H9 (cell line): ENCODE measurements around the gene RNF186. TPM values are rescaled to one million over a fixed set of nuclear protein-coding genes. Genes with fewer than 3 reads are reported as not detected.

Experiments
- DNase-seq: peaks from one replicate; pipeline ENCODE4 v3.0.0-alpha.2; 2017
- H2AFZ ChIP-seq: one replicate; pipeline ENCODE4 v1.6.1; 2013; ENCODE audit warnings: mild to moderate bottlenecking, low read length, control low read depth, moderate library complexity
- H2AK5ac ChIP-seq: 2 replicates; pipeline ENCODE4 v1.6.1; 2013; ENCODE audit warnings: low read length, control low read depth, mixed read lengths; ENCODE audit not compliant: insufficient read length
- H2BK120ac ChIP-seq: one replicate; pipeline ENCODE4 v1.6.1; 2013; ENCODE audit warnings: low read depth, mild to moderate bottlenecking, low read length, control low read depth, inconsistent platforms; ENCODE audit not compliant: poor library complexity, severe bottlenecking
- H2BK12ac ChIP-seq: 2 replicates; pipeline ENCODE4 v1.6.1; 2013; ENCODE audit warnings: low read length, control low read depth, mixed read lengths, low read depth; ENCODE audit not compliant: insufficient read length
- H2BK15ac ChIP-seq: 2 replicates; pipeline ENCODE4 v1.6.1; 2013; ENCODE audit warnings: low read depth, low read length, control low read depth
- H2BK20ac ChIP-seq: one replicate; pipeline ENCODE4 v1.6.1; 2013; ENCODE audit warnings: low read depth, mild to moderate bottlenecking, low read length, control low read depth, inconsistent platforms; ENCODE audit not compliant: poor library complexity, severe bottlenecking
- H2BK5ac ChIP-seq: 2 replicates; pipeline ENCODE4 v1.6.1; 2013; ENCODE audit warnings: low read length, control low read depth, mixed read lengths; ENCODE audit not compliant: insufficient read length
- H3K14ac ChIP-seq: 2 replicates; pipeline ENCODE4 v1.6.1; 2013; ENCODE audit warnings: low read length, control low read depth; ENCODE audit not compliant: insufficient read depth
- H3K18ac ChIP-seq: 2 replicates; pipeline ENCODE4 v1.6.1; 2013; ENCODE audit warnings: low read depth, mild to moderate bottlenecking, mixed read lengths, low read length, control low read depth; ENCODE audit not compliant: insufficient read length
- H3K23ac ChIP-seq: 2 replicates; pipeline ENCODE4 v1.6.1; 2013; ENCODE audit warnings: low read length, control low read depth, mixed read lengths, low read depth; ENCODE audit not compliant: insufficient read length
- H3K23me2 ChIP-seq: 2 replicates; pipeline ENCODE4 v1.6.1; 2013; ENCODE audit warnings: low read depth, mild to moderate bottlenecking, mixed read lengths, low read length, control low read depth; ENCODE audit not compliant: insufficient read length, poor library complexity, severe bottlenecking
- H3K27ac ChIP-seq: 2 replicates; pipeline ENCODE4 v1.5.1; 2013; ENCODE audit warnings: low read length, control low read depth, mixed read lengths, low read depth; ENCODE audit not compliant: insufficient read length
- H3K27me3 ChIP-seq: 2 replicates; pipeline ENCODE4 v1.6.1; 2013; ENCODE audit warnings: low read length, control low read depth, inconsistent platforms; ENCODE audit not compliant: insufficient read depth
- H3K4ac ChIP-seq: 2 replicates; pipeline ENCODE4 v1.6.1; 2013; ENCODE audit warnings: low read depth, mild to moderate bottlenecking, control low read depth, inconsistent platforms, low read length, moderate library complexity
- H3K4me1 ChIP-seq: 2 replicates; pipeline ENCODE4 v1.6.1; 2013; ENCODE audit warnings: low read length, control low read depth, inconsistent platforms; ENCODE audit not compliant: insufficient read depth
- H3K4me2 ChIP-seq: 2 replicates; pipeline ENCODE4 v1.6.1; 2013; ENCODE audit warnings: low read length, control low read depth, mixed read lengths; ENCODE audit not compliant: insufficient read length, insufficient read depth
- H3K56ac ChIP-seq: 2 replicates; pipeline ENCODE4 v1.6.1; 2013; ENCODE audit warnings: low read depth, mild to moderate bottlenecking, mixed read lengths, low read length, control low read depth; ENCODE audit not compliant: insufficient read length
- H3K79me1 ChIP-seq: 2 replicates; pipeline ENCODE4 v1.6.1; 2013; ENCODE audit warnings: low read depth, mild to moderate bottlenecking, moderate library complexity, low read length, control low read depth, inconsistent platforms; ENCODE audit not compliant: insufficient read depth, poor library complexity, severe bottlenecking
- H3K79me2 ChIP-seq: 2 replicates; pipeline ENCODE4 v1.6.1; 2013; ENCODE audit warnings: low read length, control low read depth, inconsistent platforms; ENCODE audit not compliant: insufficient read depth
- H3K9ac ChIP-seq: 2 replicates; pipeline ENCODE4 v1.6.1; 2013; ENCODE audit warnings: low read length, control low read depth, mixed read lengths; ENCODE audit not compliant: insufficient read length; ENCODE audit errors: extremely low read depth
- H3K9me3 ChIP-seq: one replicate; pipeline ENCODE4 v1.6.1; 2013; ENCODE audit warnings: low read depth, low read length, inconsistent platforms; ENCODE audit not compliant: control insufficient read depth
- H3T11ph ChIP-seq: one replicate; pipeline ENCODE4 v1.6.1; 2013; ENCODE audit warnings: mild to moderate bottlenecking, low read length, control low read depth, inconsistent platforms
- H4K20me1 ChIP-seq: one replicate; pipeline ENCODE4 v1.6.1; 2013; ENCODE audit not compliant: control insufficient read depth, insufficient read length, insufficient read depth
- H4K5ac ChIP-seq: 2 replicates; pipeline ENCODE4 v1.6.1; 2013; ENCODE audit warnings: low read depth, mild to moderate bottlenecking, mixed read lengths, low read length, control low read depth; ENCODE audit not compliant: insufficient read length
- H4K8ac ChIP-seq: replicated peaks from 2 replicates; pipeline ENCODE4 v1.6.1; 2013; ENCODE audit warnings: low read length, control low read depth, mixed read lengths, low read depth; ENCODE audit not compliant: insufficient read length
- H4K91ac ChIP-seq: 2 replicates; pipeline ENCODE4 v1.6.1; 2013; ENCODE audit warnings: low read depth, mild to moderate bottlenecking, moderate library complexity, mixed read lengths, low read length, control low read depth; ENCODE audit not compliant: insufficient read length
- H3K27ac Mint-ChIP-seq, 3 experiments: 2 replicates in 2 of 3; 3 replicates in 1 of 3; pipeline ENCODE4 v1.8.0; 2020 to 2021; ENCODE audit warnings: mixed read lengths in 3 of 3, mild to moderate bottlenecking in 1 of 3, moderate library complexity in 1 of 3
- H3K27me3 Mint-ChIP-seq: 2 replicates; pipeline ENCODE4 v1.8.0; 2021; ENCODE audit warnings: low read depth, mild to moderate bottlenecking, moderate library complexity, mixed read lengths
- H3K36me3 Mint-ChIP-seq, 3 experiments: 2 replicates in 2 of 3; 3 replicates in 1 of 3; pipeline ENCODE4 v1.8.0; 2020 to 2021; ENCODE audit warnings: low read depth in 3 of 3, mixed read lengths in 3 of 3; ENCODE audit not compliant: insufficient read depth in 1 of 3
- H3K4me1 Mint-ChIP-seq, 2 experiments: 2 replicates each; pipeline ENCODE4 v1.8.0; 2020; ENCODE audit warnings: mixed read lengths in 2 of 2
- H3K4me3 Mint-ChIP-seq, 2 experiments: 2 replicates in 1 of 2; 3 replicates in 1 of 2; pipeline ENCODE4 v1.8.0; 2020 to 2021; ENCODE audit warnings: mild to moderate bottlenecking in 2 of 2, mixed read lengths in 2 of 2, moderate library complexity in 1 of 2
- H3K9me3 Mint-ChIP-seq, 2 experiments: 2 replicates in 1 of 2; 3 replicates in 1 of 2; pipeline ENCODE4 v1.8.0; 2020; ENCODE audit warnings: mild to moderate bottlenecking in 2 of 2, mixed read lengths in 2 of 2, moderate library complexity in 1 of 2
- WGBS: extraction: QIAGEN DNeasy Blood & Tissue Kit; methylation state at CpG from one replicate; pipeline ENCODE4 v1.1.7; 2013; ENCODE audit warnings: missing lambda C conversion rate, low lambda C conversion rate, mixed read lengths; ENCODE audit not compliant: insufficient read length; ENCODE audit errors: extremely low coverage; 5-methylcytosine and 5-hydroxymethylcytosine counted together
- total RNA-seq: library from RNA; stranded (reverse); gene quantifications from 2 replicates; pipeline ENCODE4 v1.2.1, GENCODE V29; 2021
- TF ChIP-seq, protein P1 (sequence below): fragments of 200-600 bp; sonication (generic); conservative IDR thresholded peaks from 3 replicates; pipeline ENCODE4 v1.8.0; 2021; ENCODE audit warnings: antibody characterized with exemption, mild to moderate bottlenecking

RNF186 gene
- total RNA-seq, 1 experiment from 2014 or later = not detected

DNA sequence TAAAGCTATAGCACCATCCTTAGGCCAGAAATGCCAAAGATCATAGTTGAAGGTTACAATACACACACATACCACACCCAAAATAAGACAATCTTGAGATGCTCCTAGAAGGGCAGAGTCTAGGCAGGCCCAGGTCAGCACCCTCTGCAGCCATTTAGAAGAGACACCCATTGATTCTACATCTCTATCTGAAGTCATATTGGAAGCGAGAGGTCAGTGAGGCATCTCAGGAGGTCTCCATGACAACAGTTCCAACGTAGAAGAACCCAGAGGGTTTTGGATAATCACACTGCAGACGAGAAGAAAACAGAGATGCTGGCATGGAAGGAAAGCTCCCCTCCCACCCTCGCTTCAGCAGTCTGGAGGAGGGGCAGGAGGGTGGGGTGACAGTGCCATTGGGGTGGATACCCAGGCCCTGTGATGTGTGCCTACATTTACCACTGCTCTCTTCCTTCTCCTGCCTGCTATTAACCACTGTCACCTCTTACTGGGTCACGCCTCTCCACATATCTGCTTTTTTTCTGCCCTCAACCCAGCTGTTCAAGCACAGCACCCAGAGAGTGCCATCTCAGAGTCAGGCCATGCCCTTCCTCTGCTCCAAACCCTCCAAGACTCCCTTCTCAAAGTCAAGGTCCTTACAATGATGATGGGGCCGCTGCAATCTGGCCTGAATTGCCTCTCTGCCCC lies 21.6 kb downstream of the RNF186 start:
- Histone ChIP-seq H3K27ac (no peak overlapping the region), H3K79me1 (no peaks in the 10 kb centered on the region), H3K23ac (no peak overlapping the region), H2BK20ac (no peak overlapping the region), H3K9ac (no peak overlapping the region), H3K27me3 (no peaks in the 10 kb centered on the region; the same call in 1 of the 2 replicates), H3K56ac (no peak overlapping the region), H4K8ac (no peak overlapping the region), H3T11ph (no peak overlapping the region), H3K14ac (no peak overlapping the region), H2BK120ac (no peak overlapping the region), H4K20me1 (no peaks in the 10 kb centered on the region), H2BK12ac (no peak overlapping the region), H2BK5ac (no peak overlapping the region), H3K23me2 (no peaks in the 10 kb centered on the region), H3K18ac (no peak overlapping the region), H2AK5ac (no peak overlapping the region), H3K4me2 (no peak overlapping the region), H2BK15ac (no peak overlapping the region), H3K4ac (no peak overlapping the region), H3K4me1 (no peaks in the 10 kb centered on the region), H2AFZ (no peak overlapping the region), H3K79me2 (no peaks in the 10 kb centered on the region), H4K5ac (no peak overlapping the region), H3K9me3 (no peaks in the 10 kb centered on the region), H4K91ac (no peak overlapping the region)
- Mint-ChIP-seq H3K36me3 (peaks cover 0 to 2% (median 0%) of the 10 kb centered on the region in 3 experiments; a peak in 2 of 7 replicates), H3K4me3 (no peak overlapping the region), H3K4me1 (peaks cover 5 to 10% of the 10 kb centered on the region in 2 experiments), H3K9me3 (no peaks in the 10 kb centered on the region; a peak in 1 of 5 replicates), H3K27me3 (peaks cover 41% of the 10 kb centered on the region), H3K27ac (no peak overlapping the region)
- whole genome bisulfite sequencing = no CpG with 5 or more reads among the region's 6 CpGs
- DNase-seq = no peak
- TF ChIP-seq, protein P1, sequence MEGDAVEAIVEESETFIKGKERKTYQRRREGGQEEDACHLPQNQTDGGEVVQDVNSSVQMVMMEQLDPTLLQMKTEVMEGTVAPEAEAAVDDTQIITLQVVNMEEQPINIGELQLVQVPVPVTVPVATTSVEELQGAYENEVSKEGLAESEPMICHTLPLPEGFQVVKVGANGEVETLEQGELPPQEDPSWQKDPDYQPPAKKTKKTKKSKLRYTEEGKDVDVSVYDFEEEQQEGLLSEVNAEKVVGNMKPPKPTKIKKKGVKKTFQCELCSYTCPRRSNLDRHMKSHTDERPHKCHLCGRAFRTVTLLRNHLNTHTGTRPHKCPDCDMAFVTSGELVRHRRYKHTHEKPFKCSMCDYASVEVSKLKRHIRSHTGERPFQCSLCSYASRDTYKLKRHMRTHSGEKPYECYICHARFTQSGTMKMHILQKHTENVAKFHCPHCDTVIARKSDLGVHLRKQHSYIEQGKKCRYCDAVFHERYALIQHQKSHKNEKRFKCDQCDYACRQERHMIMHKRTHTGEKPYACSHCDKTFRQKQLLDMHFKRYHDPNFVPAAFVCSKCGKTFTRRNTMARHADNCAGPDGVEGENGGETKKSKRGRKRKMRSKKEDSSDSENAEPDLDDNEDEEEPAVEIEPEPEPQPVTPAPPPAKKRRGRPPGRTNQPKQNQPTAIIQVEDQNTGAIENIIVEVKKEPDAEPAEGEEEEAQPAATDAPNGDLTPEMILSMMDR = no peak
